PC-3 (cell line): ENCODE measurements around the gene PHF12. TPM values are rescaled to one million over a fixed set of nuclear protein-coding genes. Genes with fewer than 3 reads are reported as not detected.

Experiments used
- ATAC-seq: fragments of 200-7000 bp; cut with Tn5 transposase; 2 replicates; pipeline ENCODE4 v1.9.1; 2020; ENCODE audit warnings: mild to moderate bottlenecking, moderate library complexity
- BruUV-seq: library from RNA; stranded (reverse); fragments of 400-500 nt; replicated peaks from 2 replicates; lab custom pipeline; 2021; lab: Mats Ljungman, UMichigan
- CTCF ChIA-PET: fragments of 300-600 bp; sonication (Branson Sonifier 250); formaldehyde crosslinking; loops from one replicate; lab custom pipeline; 2022; ENCODE audit warnings: antibody characterized with exemption; lab: Charles Lee
- POLR2A ChIA-PET: fragments of 300-600 bp; sonication (Branson Sonifier 250); formaldehyde crosslinking; loops from one replicate; lab custom pipeline; 2022; ENCODE audit warnings: antibody characterized with exemption; ENCODE audit not compliant: unreplicated experiment; lab: Charles Lee
- DNase-seq: peaks from one replicate; pipeline ENCODE4 v3.0.0-alpha.2; 2015
- H2AFZ ChIP-seq: fragments of 300-600 bp; sonication (generic); 2 replicates; pipeline ENCODE4 v1.6.0; 2016; ENCODE audit warnings: antibody characterized with exemption, low read length
- H3F3A ChIP-seq: fragments of 300-600 bp; sonication (generic); one replicate; pipeline ENCODE4 v1.6.0; 2017; ENCODE audit warnings: antibody characterized with exemption, low read length, control low read depth, mild to moderate bottlenecking; ENCODE audit not compliant: unreplicated experiment
- H3K27ac ChIP-seq: fragments of 300-600 bp; sonication (generic); 2 replicates; pipeline ENCODE4 v1.5.1; 2016; ENCODE audit warnings: mild to moderate bottlenecking, low read length
- H3K27me3 ChIP-seq: fragments of 300-600 bp; sonication (generic); 2 replicates; pipeline ENCODE4 v1.6.1; 2016; ENCODE audit warnings: low read length, mixed read lengths
- H3K36me3 ChIP-seq: fragments of 300-600 bp; sonication (generic); 2 replicates; pipeline ENCODE4 v1.6.1; 2016; ENCODE audit warnings: low read depth, mixed run types, low read length, mixed read lengths
- H3K4me1 ChIP-seq: fragments of 300-600 bp; sonication (generic); 2 replicates; pipeline ENCODE4 v1.5.1; 2016; ENCODE audit warnings: low read length; ENCODE audit not compliant: insufficient read depth
- H3K4me2 ChIP-seq: fragments of 300-600 bp; sonication (generic); 2 replicates; pipeline ENCODE4 v1.6.0; 2016; ENCODE audit warnings: low read length
- H3K4me3 ChIP-seq: fragments of 300-600 bp; sonication (generic); 2 replicates; pipeline ENCODE4 v1.5.1; 2016; ENCODE audit warnings: mild to moderate bottlenecking, low read length, mixed read lengths
- H3K79me2 ChIP-seq: fragments of 300-600 bp; sonication (generic); 2 replicates; pipeline ENCODE4 v1.6.1; 2017; ENCODE audit warnings: low read length, mixed read lengths
- H3K9ac ChIP-seq: fragments of 300-600 bp; sonication (generic); 2 replicates; pipeline ENCODE4 v1.6.0; 2016; ENCODE audit warnings: mild to moderate bottlenecking, low read length
- H3K9me2 ChIP-seq: fragments of 300-600 bp; sonication (generic); replicated peaks from 2 replicates; pipeline ENCODE4 v1.6.1; 2016; ENCODE audit warnings: mixed run types, low read length, mixed read lengths
- H3K9me3 ChIP-seq: fragments of 300-600 bp; sonication (generic); 2 replicates; pipeline ENCODE4 v1.6.1; 2016; ENCODE audit warnings: low read length, mixed read lengths
- H4K20me1 ChIP-seq: fragments of 300-600 bp; sonication (generic); 2 replicates; pipeline ENCODE4 v1.6.1; 2016; ENCODE audit warnings: low read length, mixed read lengths
- CTCF ChIP-seq: fragments of 300-600 bp; sonication (generic); conservative IDR thresholded peaks from 2 replicates; pipeline ENCODE4 v1.5.1; 2017; ENCODE audit warnings: antibody characterized with exemption, low read depth, mild to moderate bottlenecking, low read length
- EZH2 ChIP-seq: fragments of 300-600 bp; sonication (generic); IDR thresholded peaks from one replicate; pipeline ENCODE4 v1.6.1; 2017; ENCODE audit warnings: antibody characterized with exemption, mild to moderate bottlenecking, low read length; ENCODE audit not compliant: unreplicated experiment
- EZH2phosphoT487 ChIP-seq: fragments of 300-600 bp; sonication (generic); IDR thresholded peaks from 2 replicates; pipeline ENCODE4 v1.6.1; 2018; ENCODE audit warnings: mild to moderate bottlenecking, antibody characterized with exemption, low read length, borderline replicate concordance
- intact Hi-C: fragments of 100-400 bp; cut with micrococcal nuclease; formaldehyde crosslinking; loops from 2 replicates; pipeline ENCODE4 v1.9.0; 2023
- total RNA-seq: library from RNA; depleted of rRNA; stranded (reverse); fragments of >200 nt; gene quantifications from 2 replicates; pipeline ENCODE4 v1.2.3, GENCODE V29; 2014

Gene PHF12
- total RNA-seq, 1 experiment from 2014 or later, result 25.0 TPM

- Histone ChIP-seq H3K4me2 (no peak overlapping the region), H3K27me3 (no peaks in the 10 kb centered on the region), H4K20me1 (no peaks in the 10 kb centered on the region), H3K9me2 (no peaks in the 10 kb centered on the region), H3F3A (no peaks in the 10 kb centered on the region), H2AFZ (no peak overlapping the region), H3K9me3 (no peaks in the 10 kb centered on the region), H3K27ac (no peak overlapping the region), H3K79me2 (no peaks in the 10 kb centered on the region), H3K9ac (no peak overlapping the region), H3K4me3 (no peak overlapping the region), H3K36me3 (no peaks in the 10 kb centered on the region), H3K4me1 (no peaks in the 10 kb centered on the region)
- POLR2A ChIA-PET, result no interaction called here
- DNase-seq, result no peak
- TF ChIP-seq EZH2phosphoT487 (no peak), EZH2 (no peak), CTCF (no peak)
- BruUV-seq, result no TSS peak
- ATAC-seq, result no peak
- intact Hi-C loops, result no loop called here
- CTCF ChIA-PET, result no interaction called here
Observed at GRCh38 chr17:28983286-28984230, 32.2 kb upstream of the PHF12 start.

- no peak overlapping the region for H3K4me2 ChIP-seq
- CTCF ChIA-PET, result no interaction called here
Observed at GRCh38 chr17:28982131-28982793, 30.9 kb upstream of the PHF12 start.

More at GRCh38 chr17:28982131-28982793, 30.9 kb upstream of the PHF12 start:
- Histone ChIP-seq H3K9ac (no peak overlapping the region), H3K27ac (no peak overlapping the region), H3K4me1 (no peaks in the 10 kb centered on the region), H4K20me1 (no peaks in the 10 kb centered on the region), H3K36me3 (no peaks in the 10 kb centered on the region), H3K4me3 (no peak overlapping the region), H3K27me3 (peaks cover 3% of the 10 kb centered on the region; the same call in 1 of the 2 replicates), H3F3A (no peaks in the 10 kb centered on the region), H3K9me2 (no peaks in the 10 kb centered on the region), H3K79me2 (no peaks in the 10 kb centered on the region), H3K9me3 (no peaks in the 10 kb centered on the region), H2AFZ (no peak overlapping the region)
- DNase-seq (no peak), ATAC-seq (no peak)
- BruUV-seq, result no TSS peak
- TF ChIP-seq CTCF, result no peak
- no peak for TF ChIP-seq EZH2phosphoT487
- no peak for TF ChIP-seq EZH2
- intact Hi-C loops, result no loop called here
- POLR2A ChIA-PET, result no interaction called here
